CD14-positive monocyte (primary cell): ENCODE measurements around the gene ATP2C2. TPM values are rescaled to one million over a fixed set of nuclear protein-coding genes. Genes with fewer than 3 reads are reported as not detected.
A peak's percentile ranks its signal among the peaks of the same experiment; 100 is the strongest.

Source experiments
- DNase-seq, 3 donors: peaks; one replicate each; pipeline ENCODE4 v3.0.0-alpha.2; 2011 to 2022
- H2AFZ ChIP-seq: 2 replicates; pipeline ENCODE4 v1.6.0; 2012; ENCODE audit warnings: mild to moderate bottlenecking, low read depth, low read length, inconsistent platforms; ENCODE audit not compliant: insufficient read depth, poor library complexity, severe bottlenecking
- H3K27ac ChIP-seq, 2 donors: 1 replicate in 1 of 2; 2 replicates in 1 of 2; pipeline ENCODE4 v1.5.1; 2012 to 2013; ENCODE audit warnings: low read length in 2 of 2, control low read depth in 1 of 2, inconsistent platforms in 1 of 2, low read depth in 1 of 2, mild to moderate bottlenecking in 1 of 2
- H3K27me3 ChIP-seq, 2 donors: one replicate each; pipeline versions ENCODE4 v1.6.0 to v1.6.1; 2011 to 2013; ENCODE audit warnings: low read length in 2 of 2; ENCODE audit not compliant: control insufficient read depth in 2 of 2, insufficient read depth in 2 of 2
- H3K36me3 ChIP-seq, 2 donors: replicated peaks in 1 of 2; 1 replicate in 1 of 2; 2 replicates in 1 of 2; pipeline versions ENCODE4 v1.5.1 to v1.6.1; 2012 to 2013; ENCODE audit warnings: low read length in 2 of 2, control low read depth in 1 of 2, inconsistent platforms in 1 of 2, mild to moderate bottlenecking in 1 of 2; ENCODE audit not compliant: insufficient read depth in 2 of 2, control insufficient read depth in 1 of 2
- H3K4me1 ChIP-seq, 2 donors: 1 replicate in 1 of 2; 2 replicates in 1 of 2; pipeline versions ENCODE4 v1.5.1 to v1.6.1; 2012 to 2013; ENCODE audit warnings: low read length in 2 of 2, control low read depth in 1 of 2, inconsistent platforms in 1 of 2, mild to moderate bottlenecking in 1 of 2, moderate library complexity in 1 of 2; ENCODE audit not compliant: insufficient read depth in 2 of 2, control insufficient read depth in 1 of 2
- H3K4me2 ChIP-seq: replicated peaks from 2 replicates; pipeline ENCODE3; 2012; ENCODE audit warnings: low read length, moderate library complexity, mild to moderate bottlenecking; ENCODE audit not compliant: poor library complexity, severe bottlenecking; ENCODE audit errors: extremely low read depth
- H3K4me3 ChIP-seq, 3 experiments: fragments of 200-600 bp in 1 of 3; sonication (generic) in 1 of 3; replicated peaks in 1 of 3; 1 replicate in 2 of 3; 2 replicates in 1 of 3; pipeline ENCODE4 v1.5.1; 2011 to 2013; ENCODE audit warnings: low read length in 3 of 3, mild to moderate bottlenecking in 3 of 3, control low read depth in 2 of 3, low read depth in 2 of 3, inconsistent platforms in 1 of 3, moderate library complexity in 1 of 3
- H3K79me2 ChIP-seq: 2 replicates; pipeline ENCODE4 v1.6.0; 2012; ENCODE audit warnings: mild to moderate bottlenecking, control low read depth, inconsistent platforms, low read length, moderate library complexity; ENCODE audit not compliant: insufficient read depth
- H3K9ac ChIP-seq: 2 replicates; pipeline ENCODE4 v1.6.0; 2017; ENCODE audit warnings: low read length, mild to moderate bottlenecking; ENCODE audit not compliant: insufficient read depth, poor library complexity, severe bottlenecking
- H3K9me3 ChIP-seq, 2 donors: replicated peaks in 1 of 2; 1 replicate in 1 of 2; 2 replicates in 1 of 2; pipeline versions ENCODE4 v1.5.1 to v1.6.1; 2012 to 2013; ENCODE audit warnings: low read length in 2 of 2, control low read depth in 1 of 2; ENCODE audit not compliant: control insufficient read depth in 1 of 2, insufficient read depth in 1 of 2
- H4K20me1 ChIP-seq: 2 replicates; pipeline ENCODE4 v1.6.0; 2012; ENCODE audit warnings: mild to moderate bottlenecking, low read length, control low read depth, moderate library complexity; ENCODE audit not compliant: insufficient read depth
- H3K27ac Mint-ChIP-seq, 7 donors: one replicate each; pipeline ENCODE4 v1.8.0; 2020; ENCODE audit warnings: mild to moderate bottlenecking in 7 of 7, mixed read lengths in 7 of 7, moderate library complexity in 6 of 7, inconsistent platforms in 2 of 7
- H3K27me3 Mint-ChIP-seq, 3 donors: one replicate each; pipeline ENCODE4 v1.8.0; 2021 to 2022; ENCODE audit warnings: low read depth in 3 of 3, mild to moderate bottlenecking in 3 of 3, mixed read lengths in 3 of 3, moderate library complexity in 3 of 3, inconsistent platforms in 1 of 3
- H3K36me3 Mint-ChIP-seq, 2 donors: one replicate each; pipeline ENCODE4 v1.8.0; 2020; ENCODE audit warnings: mixed read lengths in 2 of 2, inconsistent platforms in 1 of 2, mild to moderate bottlenecking in 1 of 2
- H3K4me1 Mint-ChIP-seq: one replicate; pipeline ENCODE4 v1.8.0; 2020; ENCODE audit warnings: mild to moderate bottlenecking, mixed read lengths
- H3K4me3 Mint-ChIP-seq, 2 donors: one replicate each; pipeline ENCODE4 v1.8.0; 2020; ENCODE audit warnings: mild to moderate bottlenecking in 2 of 2, mixed read lengths in 2 of 2, moderate library complexity in 1 of 2
- H3K9me3 Mint-ChIP-seq, 7 donors: one replicate each; pipeline ENCODE4 v1.8.0; 2020 to 2022; ENCODE audit warnings: mixed read lengths in 7 of 7, mild to moderate bottlenecking in 6 of 7, moderate library complexity in 6 of 7, inconsistent platforms in 2 of 7
- WGBS: methylation state at CpG from one replicate; pipeline ENCODE4 v1.1.5; 2013; ENCODE audit warnings: missing lambda C conversion rate; ENCODE audit not compliant: insufficient coverage; 5-methylcytosine and 5-hydroxymethylcytosine counted together
- intact Hi-C, 2 donors: fragments of 100-400 bp; cut with micrococcal nuclease; formaldehyde crosslinking; loops; one replicate each; pipeline versions ENCODE4 v1.15.0 to v1.15.1; 2023
- polyA plus RNA-seq, 3 donors: library from polyadenylated mRNA; depleted of rRNA in 1 of 3; unstranded in 2 of 3; stranded (reverse) in 1 of 3; fragments of 300-500 nt in 2 of 3; fragments of >200 nt in 1 of 3; fragmentation: Illumina TruSeq in 2 of 3; gene quantifications; 1 replicate in 2 of 3; 2 replicates in 1 of 3; pipeline ENCODE4 v1.2.3, GENCODE V29; 2012 to 2021
- TF ChIP-seq, protein P1 (sequence below): fragments of 200-600 bp; IDR thresholded peaks from one replicate; pipeline ENCODE4 v1.8.0; 2022; ENCODE audit warnings: antibody characterized with exemption, mild to moderate bottlenecking

The ATP2C2 gene
- polyA plus RNA-seq, 3 donors = 0.05 TPM; not detected in 2

GRCh38 chr16:84423416-84423837 lies 55.1 kb downstream of the ATP2C2 start:
- no peaks in the 10 kb centered on the region for H3K27me3 ChIP-seq
- H3K4me1 ChIP-seq = no peaks in the 10 kb centered on the region
- no peaks in the 10 kb centered on the region for H4K20me1 ChIP-seq
- TF ChIP-seq, protein P1, sequence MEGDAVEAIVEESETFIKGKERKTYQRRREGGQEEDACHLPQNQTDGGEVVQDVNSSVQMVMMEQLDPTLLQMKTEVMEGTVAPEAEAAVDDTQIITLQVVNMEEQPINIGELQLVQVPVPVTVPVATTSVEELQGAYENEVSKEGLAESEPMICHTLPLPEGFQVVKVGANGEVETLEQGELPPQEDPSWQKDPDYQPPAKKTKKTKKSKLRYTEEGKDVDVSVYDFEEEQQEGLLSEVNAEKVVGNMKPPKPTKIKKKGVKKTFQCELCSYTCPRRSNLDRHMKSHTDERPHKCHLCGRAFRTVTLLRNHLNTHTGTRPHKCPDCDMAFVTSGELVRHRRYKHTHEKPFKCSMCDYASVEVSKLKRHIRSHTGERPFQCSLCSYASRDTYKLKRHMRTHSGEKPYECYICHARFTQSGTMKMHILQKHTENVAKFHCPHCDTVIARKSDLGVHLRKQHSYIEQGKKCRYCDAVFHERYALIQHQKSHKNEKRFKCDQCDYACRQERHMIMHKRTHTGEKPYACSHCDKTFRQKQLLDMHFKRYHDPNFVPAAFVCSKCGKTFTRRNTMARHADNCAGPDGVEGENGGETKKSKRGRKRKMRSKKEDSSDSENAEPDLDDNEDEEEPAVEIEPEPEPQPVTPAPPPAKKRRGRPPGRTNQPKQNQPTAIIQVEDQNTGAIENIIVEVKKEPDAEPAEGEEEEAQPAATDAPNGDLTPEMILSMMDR = no peak
- no peak overlapping the region for H3K4me2 ChIP-seq
- H3K27ac ChIP-seq = no peak overlapping the region
- H3K9ac ChIP-seq = no peak overlapping the region
- no peaks in the 10 kb centered on the region for H3K36me3 ChIP-seq
- H3K4me3 ChIP-seq = no peak overlapping the region
- H3K4me1 Mint-ChIP-seq = peaks cover 6% of the 10 kb centered on the region
- no peak overlapping the region for H3K27ac Mint-ChIP-seq
- peaks cover 4 to 7% (median 4%) of the 10 kb centered on the region in 3 donors for H3K27me3 Mint-ChIP-seq
- WGBS = 97% methylated on average over 4 of the region's 4 CpGs
- H3K79me2 ChIP-seq = no peaks in the 10 kb centered on the region
- no peaks in the 10 kb centered on the region for H3K36me3 Mint-ChIP-seq
- H3K4me3 Mint-ChIP-seq = no peak overlapping the region
- H3K9me3 ChIP-seq = peaks cover 9 to 13% of the 10 kb centered on the region in 2 donors
- peak overlapping the region; percentile 78 for H2AFZ ChIP-seq
- intact Hi-C loops = no loop called here
- H3K9me3 Mint-ChIP-seq = peaks cover 8 to 24% (median 15%) of the 10 kb centered on the region in 7 donors
- peak; percentile 11 to 45 (median 26) for DNase-seq

DNA sequence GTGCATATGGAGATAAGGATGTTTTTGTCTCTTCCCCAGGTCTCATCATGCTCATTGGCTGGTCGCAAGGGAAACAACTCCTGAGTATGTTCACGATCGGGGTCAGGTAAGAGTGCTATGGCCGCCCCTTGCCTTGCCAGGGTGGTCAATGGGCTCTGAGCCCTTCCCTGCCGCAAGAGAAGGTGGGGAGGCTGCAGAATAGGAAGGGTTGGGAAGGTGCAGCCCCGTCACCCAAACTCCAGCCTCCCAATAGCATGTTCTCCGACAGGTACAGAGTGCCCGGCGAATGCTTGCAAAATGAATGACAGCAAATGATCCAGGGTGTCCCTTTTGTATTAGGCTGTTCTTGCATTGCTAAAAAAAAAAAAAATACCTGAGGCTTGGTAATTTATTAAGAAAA lies 57.4 kb downstream of the ATP2C2 start:
- DNase-seq = no peak
- no peak overlapping the region for H3K4me3 Mint-ChIP-seq
- no peaks in the 10 kb centered on the region for H3K36me3 Mint-ChIP-seq
- H2AFZ ChIP-seq = no peak overlapping the region
- no peak overlapping the region for H3K4me2 ChIP-seq
- no peak overlapping the region for H3K4me3 ChIP-seq
- peaks cover 4 to 11% (median 9%) of the 10 kb centered on the region in 3 donors for H3K27me3 Mint-ChIP-seq
- intact Hi-C loops = no loop called here
- H3K79me2 ChIP-seq = no peaks in the 10 kb centered on the region
- H3K36me3 ChIP-seq = no peaks in the 10 kb centered on the region
- H3K27me3 ChIP-seq = peaks cover 0 to 3% of the 10 kb centered on the region in 2 donors
- H3K9me3 Mint-ChIP-seq = peaks cover 8 to 24% (median 15%) of the 10 kb centered on the region in 7 donors
- no peak overlapping the region for H3K27ac Mint-ChIP-seq
- no peak overlapping the region for H3K27ac ChIP-seq
- peaks cover 9 to 13% of the 10 kb centered on the region in 2 donors for H3K9me3 ChIP-seq
- TF ChIP-seq, protein P1 = no peak
- WGBS = 90% methylated on average over 4 of the region's 9 CpGs
- no peaks in the 10 kb centered on the region for H4K20me1 ChIP-seq
- peaks cover 4% of the 10 kb centered on the region for H3K4me1 Mint-ChIP-seq
- no peaks in the 10 kb centered on the region for H3K4me1 ChIP-seq
- no peak overlapping the region for H3K9ac ChIP-seq
